ENCODE measurements around the gene AMIGO2. TPM values are rescaled to one million over a fixed set of nuclear protein-coding genes. Genes with fewer than 3 reads are reported as not detected.
A peak's percentile ranks its signal among the peaks of the same experiment; 100 is the strongest.

The AMIGO2 gene
- total and polyA plus RNA-seq, 2 donors (not counting 1 experiment from before 2014, with no cell fraction given): 6.9 to 12.4 TPM

DNA sequence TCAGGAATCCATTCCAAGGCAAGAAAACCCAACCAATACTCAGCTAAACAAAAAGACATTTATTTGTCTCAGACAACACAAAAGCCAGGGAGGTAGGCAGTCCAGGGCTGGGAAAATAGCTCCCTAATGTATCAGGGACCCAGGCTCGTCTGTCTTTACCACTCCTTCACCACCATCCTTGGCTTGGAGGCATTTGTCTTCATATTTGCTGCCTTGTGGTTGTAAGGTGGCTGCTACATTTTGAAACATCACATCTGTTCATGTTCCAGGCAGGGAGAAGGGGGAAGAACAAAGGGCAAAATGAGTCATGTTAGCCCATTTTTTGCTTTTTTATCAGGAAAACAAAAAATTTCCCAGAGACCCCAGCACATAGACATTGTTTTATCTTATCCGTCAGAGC is 45.1 kb downstream of the AMIGO2 start:
- Histone ChIP-seq H3K27ac (ENCODE audit: insufficient read depth, low read length) (no peak overlapping the region), H3K4me1 (ENCODE audit: control insufficient read depth, extremely low read depth, insufficient read depth, low read length) (no peaks in the 10 kb centered on the region), H3K9ac (ENCODE audit: insufficient read depth, low read length) (no peak overlapping the region), H3K4me3 (replicated peaks in 1 of 4; ENCODE audit: control extremely low read depth in 1 of 4, insufficient read depth in 1 of 4, low read depth in 3 of 4, low read length in 4 of 4) (no peak overlapping the region), H3K79me2 (ENCODE audit: control insufficient read depth, insufficient read depth, low read length) (no peaks in the 10 kb centered on the region), H4K20me1 (ENCODE audit: control insufficient read depth, extremely low read depth, insufficient read depth, low read length) (no peaks in the 10 kb centered on the region), H3K9me3 (ENCODE audit: control insufficient read depth, insufficient read depth, low read depth, low read length) (no peaks in the 10 kb centered on the region), H3K36me3 (ENCODE audit: control insufficient read depth, insufficient read depth, low read length) (no peaks in the 10 kb centered on the region), H3K4me2 (ENCODE audit: extremely low read depth, insufficient read depth, low read length) (no peak overlapping the region), H3K27me3 (ENCODE audit: control insufficient read depth, insufficient read depth, low read length) (no peaks in the 10 kb centered on the region), H2AFZ (ENCODE audit: low read length) (no peak overlapping the region)
- TF ChIP-seq, protein P1, sequence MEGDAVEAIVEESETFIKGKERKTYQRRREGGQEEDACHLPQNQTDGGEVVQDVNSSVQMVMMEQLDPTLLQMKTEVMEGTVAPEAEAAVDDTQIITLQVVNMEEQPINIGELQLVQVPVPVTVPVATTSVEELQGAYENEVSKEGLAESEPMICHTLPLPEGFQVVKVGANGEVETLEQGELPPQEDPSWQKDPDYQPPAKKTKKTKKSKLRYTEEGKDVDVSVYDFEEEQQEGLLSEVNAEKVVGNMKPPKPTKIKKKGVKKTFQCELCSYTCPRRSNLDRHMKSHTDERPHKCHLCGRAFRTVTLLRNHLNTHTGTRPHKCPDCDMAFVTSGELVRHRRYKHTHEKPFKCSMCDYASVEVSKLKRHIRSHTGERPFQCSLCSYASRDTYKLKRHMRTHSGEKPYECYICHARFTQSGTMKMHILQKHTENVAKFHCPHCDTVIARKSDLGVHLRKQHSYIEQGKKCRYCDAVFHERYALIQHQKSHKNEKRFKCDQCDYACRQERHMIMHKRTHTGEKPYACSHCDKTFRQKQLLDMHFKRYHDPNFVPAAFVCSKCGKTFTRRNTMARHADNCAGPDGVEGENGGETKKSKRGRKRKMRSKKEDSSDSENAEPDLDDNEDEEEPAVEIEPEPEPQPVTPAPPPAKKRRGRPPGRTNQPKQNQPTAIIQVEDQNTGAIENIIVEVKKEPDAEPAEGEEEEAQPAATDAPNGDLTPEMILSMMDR (conservative IDR thresholded peaks at IDR 0.05 in 1 of 2, IDR thresholded peaks at IDR 0.05 in 1 of 2; ENCODE audit: low read depth in 1 of 2, low read length in 2 of 2): no peak
- TF ChIP-seq EZH2 (IDR thresholded peaks at IDR 0.05; ENCODE audit: low read length, missing control alignments): no peak
- peak; percentile 34 to 93 for DNase-seq (ENCODE audit: low read depth in 2 of 2)

DNA sequence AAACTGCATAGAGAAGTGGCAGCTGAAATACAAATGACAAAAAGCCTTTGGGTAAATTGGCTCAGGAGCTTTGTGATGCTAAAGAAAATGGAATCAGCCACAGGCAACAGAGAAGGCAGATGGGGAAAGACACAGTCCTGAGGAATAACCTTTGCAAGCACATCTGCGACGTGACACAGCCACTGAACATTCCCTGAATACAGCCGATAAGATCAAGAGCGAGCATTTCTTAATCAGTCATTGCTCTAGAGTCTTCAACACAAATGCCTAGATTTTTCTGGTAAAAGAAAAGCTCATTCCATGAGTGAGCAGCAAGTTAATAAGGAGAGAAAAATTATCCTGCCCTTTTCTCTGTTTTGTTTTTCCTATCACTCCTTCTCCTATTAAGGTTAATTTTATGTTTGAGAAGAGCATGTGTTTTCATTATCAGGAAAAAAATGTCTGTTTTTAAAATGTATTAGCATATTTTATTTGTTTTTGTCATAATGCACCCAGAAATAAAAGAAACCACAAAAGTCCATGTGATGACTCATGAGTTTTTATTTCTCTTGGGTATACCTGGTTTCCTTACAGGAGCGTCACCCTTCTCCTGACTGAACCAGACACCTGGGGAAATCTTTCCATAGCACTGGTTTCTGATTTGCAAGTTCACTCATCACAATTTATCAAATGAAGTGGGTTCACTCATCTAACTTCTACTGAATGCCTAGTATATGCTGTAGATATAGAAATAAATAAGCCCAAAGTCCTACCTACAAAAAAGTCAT is 45.8 kb downstream of the AMIGO2 start:
- Histone ChIP-seq H3K36me3 (ENCODE audit: control insufficient read depth, insufficient read depth, low read length) (no peaks in the 10 kb centered on the region), H4K20me1 (ENCODE audit: control insufficient read depth, extremely low read depth, insufficient read depth, low read length) (no peaks in the 10 kb centered on the region), H3K4me2 (ENCODE audit: extremely low read depth, insufficient read depth, low read length) (no peak overlapping the region), H3K79me2 (ENCODE audit: control insufficient read depth, insufficient read depth, low read length) (no peaks in the 10 kb centered on the region), H2AFZ (ENCODE audit: low read length) (no peak overlapping the region), H3K9ac (ENCODE audit: insufficient read depth, low read length) (no peak overlapping the region), H3K27me3 (ENCODE audit: control insufficient read depth, insufficient read depth, low read length) (no peaks in the 10 kb centered on the region), H3K9me3 (ENCODE audit: control insufficient read depth, insufficient read depth, low read depth, low read length) (no peaks in the 10 kb centered on the region), H3K27ac (ENCODE audit: insufficient read depth, low read length) (no peak overlapping the region), H3K4me3 (replicated peaks in 1 of 4; ENCODE audit: control extremely low read depth in 1 of 4, insufficient read depth in 1 of 4, low read depth in 3 of 4, low read length in 4 of 4) (no peak overlapping the region), H3K4me1 (ENCODE audit: control insufficient read depth, extremely low read depth, insufficient read depth, low read length) (no peaks in the 10 kb centered on the region)
- DNase-seq (ENCODE audit: low read depth in 2 of 2): peak in 1 of 2 donors; percentile 84
- no peak for TF ChIP-seq EZH2 (IDR thresholded peaks at IDR 0.05; ENCODE audit: low read length, missing control alignments)
- TF ChIP-seq, protein P1 (conservative IDR thresholded peaks at IDR 0.05 in 1 of 2, IDR thresholded peaks at IDR 0.05 in 1 of 2; ENCODE audit: low read depth in 1 of 2, low read length in 2 of 2): no peak

DNA sequence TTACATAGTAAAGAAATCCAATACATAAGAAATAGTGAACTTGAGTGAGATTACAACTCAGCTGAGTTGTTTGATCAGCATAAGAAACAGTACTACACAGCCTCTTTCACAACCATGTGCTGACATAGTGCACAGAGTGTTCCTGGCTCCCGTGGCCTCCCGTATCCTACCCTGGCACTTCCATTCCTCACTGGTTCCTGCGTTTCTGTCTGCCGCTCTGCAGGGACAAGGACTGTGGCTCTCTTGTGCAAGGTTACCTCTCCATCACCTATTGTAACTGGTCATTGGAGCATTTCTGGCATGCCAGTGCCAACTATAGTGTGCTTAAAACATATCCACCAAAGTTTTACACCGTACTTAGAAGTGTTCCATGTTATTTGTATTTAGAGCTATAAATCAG is 46.7 kb downstream of the AMIGO2 start:
- Histone ChIP-seq H3K27ac (ENCODE audit: insufficient read depth, low read length) (no peak overlapping the region), H2AFZ (ENCODE audit: low read length) (peak overlapping the region; percentile 28), H3K27me3 (ENCODE audit: control insufficient read depth, insufficient read depth, low read length) (no peaks in the 10 kb centered on the region), H3K4me2 (ENCODE audit: extremely low read depth, insufficient read depth, low read length) (no peak overlapping the region), H3K9ac (ENCODE audit: insufficient read depth, low read length) (no peak overlapping the region), H3K4me1 (ENCODE audit: control insufficient read depth, extremely low read depth, insufficient read depth, low read length) (no peaks in the 10 kb centered on the region), H3K79me2 (ENCODE audit: control insufficient read depth, insufficient read depth, low read length) (no peaks in the 10 kb centered on the region), H3K4me3 (replicated peaks in 1 of 4; ENCODE audit: control extremely low read depth in 1 of 4, insufficient read depth in 1 of 4, low read depth in 3 of 4, low read length in 4 of 4) (no peak overlapping the region), H3K9me3 (ENCODE audit: control insufficient read depth, insufficient read depth, low read depth, low read length) (no peaks in the 10 kb centered on the region), H4K20me1 (ENCODE audit: control insufficient read depth, extremely low read depth, insufficient read depth, low read length) (no peaks in the 10 kb centered on the region), H3K36me3 (ENCODE audit: control insufficient read depth, insufficient read depth, low read length) (no peaks in the 10 kb centered on the region)
- peak; percentile 19 to 40 for DNase-seq (ENCODE audit: low read depth in 2 of 2)
- TF ChIP-seq EZH2 (IDR thresholded peaks at IDR 0.05; ENCODE audit: low read length, missing control alignments): no peak
- TF ChIP-seq, protein P1 (conservative IDR thresholded peaks at IDR 0.05 in 1 of 2, IDR thresholded peaks at IDR 0.05 in 1 of 2; ENCODE audit: low read depth in 1 of 2, low read length in 2 of 2): no peak

Data from fibroblast of lung (primary cell).